ENCODE data around the gene CNOT3.

- TF ChIP-seq POLR2A (IDR thresholded peaks at IDR 0.05; ENCODE audit: low read length) (no peak), GATA1 (IDR thresholded peaks at IDR 0.05; ENCODE audit: low read depth, low read length) (no peak)
Observed at GRCh38 chr19:54108496-54108895, 29.1 kb upstream of the CNOT3 start.
